Type B pancreatic cell (in vitro differentiated cells): ENCODE data around the gene OTUD4. TPM values are rescaled to one million over a fixed set of nuclear protein-coding genes. Genes with fewer than 3 reads are reported as not detected.

ENCODE experiments used
- DNase-seq: peaks from one replicate; pipeline ENCODE4 v3.0.0; 2021; ENCODE audit warnings: mixed read lengths; ENCODE audit not compliant: unreplicated experiment; ENCODE audit errors: extremely low spot score
- H3K27ac Mint-ChIP-seq: 2 replicates; pipeline ENCODE4 v1.8.0; 2021; ENCODE audit warnings: mild to moderate bottlenecking, mixed read lengths
- H3K27me3 Mint-ChIP-seq: 2 replicates; pipeline ENCODE4 v1.8.0; 2021; ENCODE audit warnings: mixed read lengths
- H3K36me3 Mint-ChIP-seq: 2 replicates; pipeline ENCODE4 v1.8.0; 2021; ENCODE audit warnings: mixed read lengths
- H3K4me1 Mint-ChIP-seq: one replicate; pipeline ENCODE4 v1.8.0; 2021; ENCODE audit warnings: mixed read lengths; ENCODE audit not compliant: unreplicated experiment
- H3K4me3 Mint-ChIP-seq: 2 replicates; pipeline ENCODE4 v1.8.0; 2021; ENCODE audit warnings: mild to moderate bottlenecking, mixed read lengths
- H3K9me3 Mint-ChIP-seq: 2 replicates; pipeline ENCODE4 v1.8.0; 2021; ENCODE audit warnings: mixed read lengths
- total RNA-seq: library from RNA; stranded (reverse); gene quantifications from 2 replicates; pipeline ENCODE4 v1.2.1, GENCODE V29; 2021; ENCODE audit warnings: low replicate concordance
- TF ChIP-seq, protein P1 (sequence below): fragments of 200-600 bp; sonication (generic); conservative IDR thresholded peaks from 2 replicates; pipeline ENCODE4 v1.5.0; 2021; ENCODE audit warnings: antibody characterized with exemption, mild to moderate bottlenecking

Gene OTUD4
- total RNA-seq, 1 donor from 2014 or later: 39.0 TPM

DNA sequence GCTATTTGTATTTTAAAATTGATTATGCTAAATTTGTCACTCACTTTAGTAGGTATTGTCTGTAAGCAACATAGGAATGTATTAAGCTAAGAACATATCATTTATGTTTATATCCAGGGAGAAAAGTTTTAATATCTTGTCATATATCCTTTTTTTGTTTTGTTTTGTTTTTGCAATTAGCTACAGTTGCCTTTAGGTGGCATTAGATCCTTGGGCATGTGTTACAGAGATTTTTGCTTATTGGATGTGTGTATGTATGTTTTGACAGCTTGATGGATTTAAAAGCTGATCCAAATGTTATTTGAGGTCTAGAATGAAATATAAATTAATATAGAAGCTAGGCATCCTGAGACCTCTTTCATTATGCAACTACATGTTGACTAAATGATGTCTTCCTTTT, 36.1 kb upstream of the OTUD4 start:
- Mint-ChIP-seq H3K4me3 (no peak overlapping the region), H3K36me3 (no peaks in the 10 kb centered on the region), H3K27ac (no peak overlapping the region), H3K27me3 (no peaks in the 10 kb centered on the region), H3K4me1 (no peaks in the 10 kb centered on the region), H3K9me3 (no peaks in the 10 kb centered on the region)
- DNase-seq: no peak
- TF ChIP-seq, protein P1, sequence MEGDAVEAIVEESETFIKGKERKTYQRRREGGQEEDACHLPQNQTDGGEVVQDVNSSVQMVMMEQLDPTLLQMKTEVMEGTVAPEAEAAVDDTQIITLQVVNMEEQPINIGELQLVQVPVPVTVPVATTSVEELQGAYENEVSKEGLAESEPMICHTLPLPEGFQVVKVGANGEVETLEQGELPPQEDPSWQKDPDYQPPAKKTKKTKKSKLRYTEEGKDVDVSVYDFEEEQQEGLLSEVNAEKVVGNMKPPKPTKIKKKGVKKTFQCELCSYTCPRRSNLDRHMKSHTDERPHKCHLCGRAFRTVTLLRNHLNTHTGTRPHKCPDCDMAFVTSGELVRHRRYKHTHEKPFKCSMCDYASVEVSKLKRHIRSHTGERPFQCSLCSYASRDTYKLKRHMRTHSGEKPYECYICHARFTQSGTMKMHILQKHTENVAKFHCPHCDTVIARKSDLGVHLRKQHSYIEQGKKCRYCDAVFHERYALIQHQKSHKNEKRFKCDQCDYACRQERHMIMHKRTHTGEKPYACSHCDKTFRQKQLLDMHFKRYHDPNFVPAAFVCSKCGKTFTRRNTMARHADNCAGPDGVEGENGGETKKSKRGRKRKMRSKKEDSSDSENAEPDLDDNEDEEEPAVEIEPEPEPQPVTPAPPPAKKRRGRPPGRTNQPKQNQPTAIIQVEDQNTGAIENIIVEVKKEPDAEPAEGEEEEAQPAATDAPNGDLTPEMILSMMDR: peak; percentile 66

DNA sequence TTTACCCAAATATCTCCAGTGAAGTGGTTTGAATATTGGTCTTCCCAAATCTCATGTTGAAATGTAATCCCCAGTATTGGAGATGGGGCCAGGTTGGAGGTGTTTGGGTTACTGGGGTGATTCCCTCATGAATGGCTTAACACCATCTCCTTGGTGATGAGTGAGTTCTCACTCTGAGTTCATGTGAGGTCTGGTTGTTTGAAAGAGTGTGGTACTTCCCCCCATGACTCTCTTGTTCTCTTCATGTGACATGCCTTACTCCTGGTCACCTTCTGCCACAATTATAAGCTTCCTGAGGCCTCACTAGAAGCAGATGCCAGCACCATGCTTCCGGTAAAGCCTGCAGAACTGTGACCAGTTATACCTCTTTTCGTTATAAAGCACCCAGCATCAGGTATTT, 32.9 kb upstream of the OTUD4 start:
- Mint-ChIP-seq H3K4me1 (no peaks in the 10 kb centered on the region), H3K36me3 (no peaks in the 10 kb centered on the region), H3K4me3 (no peak overlapping the region), H3K27ac (no peak overlapping the region), H3K27me3 (no peaks in the 10 kb centered on the region), H3K9me3 (no peaks in the 10 kb centered on the region)
- TF ChIP-seq, protein P1: no peak
- DNase-seq: no peak

DNA sequence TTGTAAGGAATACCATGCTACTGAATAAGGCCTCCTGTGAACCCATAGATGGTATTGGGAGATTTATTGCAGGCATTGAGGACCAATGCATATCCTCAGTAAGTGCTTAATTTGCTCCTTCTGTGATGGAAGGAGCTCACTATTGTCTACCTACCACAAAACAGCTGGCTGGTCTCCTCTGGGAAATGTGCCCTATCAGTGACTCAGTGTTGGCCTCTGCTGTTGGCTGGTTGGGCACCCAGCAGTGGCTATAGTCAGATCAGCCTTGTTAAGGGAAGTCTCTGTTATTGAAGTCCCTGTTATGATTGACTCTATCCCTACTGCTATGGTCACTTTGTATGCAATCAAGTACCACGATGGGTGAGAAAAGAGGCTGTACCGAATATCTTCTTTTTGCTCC, 27.5 kb upstream of the OTUD4 start:
- H3K9me3 Mint-ChIP-seq: no peaks in the 10 kb centered on the region
- TF ChIP-seq, protein P1: no peak
- H3K4me3 Mint-ChIP-seq: no peak overlapping the region
- no peak overlapping the region for H3K27ac Mint-ChIP-seq
- H3K4me1 Mint-ChIP-seq: no peaks in the 10 kb centered on the region
- no peak for DNase-seq
- no peaks in the 10 kb centered on the region for H3K36me3 Mint-ChIP-seq
- no peaks in the 10 kb centered on the region for H3K27me3 Mint-ChIP-seq

DNA sequence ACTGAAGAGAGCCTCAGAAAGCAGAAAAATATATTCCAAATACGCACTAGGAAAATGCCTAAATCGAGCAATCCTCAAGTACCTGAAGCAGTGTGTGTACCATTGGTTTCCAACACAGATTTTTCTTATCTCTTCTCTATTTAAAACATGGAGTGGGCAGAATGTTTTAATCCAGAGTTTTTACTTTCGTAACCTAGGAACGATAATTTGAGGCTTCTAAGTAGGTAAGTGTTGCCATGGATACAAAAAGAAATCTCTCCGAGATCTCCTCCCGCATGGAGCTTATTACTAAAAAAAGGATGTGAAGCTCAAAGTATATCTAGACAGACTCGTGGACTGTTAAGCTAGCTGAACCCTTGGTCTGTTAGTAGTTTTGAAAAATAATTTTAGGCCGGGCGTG, 23.0 kb upstream of the OTUD4 start:
- H3K4me3 Mint-ChIP-seq: no peak overlapping the region
- TF ChIP-seq, protein P1: no peak
- no peak overlapping the region for H3K27ac Mint-ChIP-seq
- no peaks in the 10 kb centered on the region for H3K9me3 Mint-ChIP-seq
- H3K27me3 Mint-ChIP-seq: no peaks in the 10 kb centered on the region
- no peaks in the 10 kb centered on the region for H3K36me3 Mint-ChIP-seq
- no peaks in the 10 kb centered on the region for H3K4me1 Mint-ChIP-seq
- DNase-seq: no peak

DNA sequence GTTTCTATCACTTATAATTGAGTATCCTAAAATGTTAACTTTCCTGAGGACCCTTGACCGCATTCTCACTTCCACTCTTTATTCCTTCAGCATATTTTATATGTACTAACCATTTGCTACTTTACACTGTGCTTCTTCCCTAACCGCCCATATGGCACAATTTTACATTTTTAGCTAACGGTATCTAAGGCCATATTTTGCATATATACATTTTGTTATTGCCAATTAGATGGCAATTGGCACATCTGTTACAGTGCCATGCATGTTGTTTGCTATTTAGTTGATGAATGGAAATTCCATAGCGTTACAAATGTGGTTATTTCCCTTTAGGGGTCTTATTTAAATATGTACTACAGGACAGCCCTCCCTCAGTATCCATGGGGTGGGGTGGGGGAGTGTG, 20.0 kb upstream of the OTUD4 start:
- no peaks in the 10 kb centered on the region for H3K9me3 Mint-ChIP-seq
- no peaks in the 10 kb centered on the region for H3K36me3 Mint-ChIP-seq
- no peak overlapping the region for H3K27ac Mint-ChIP-seq
- TF ChIP-seq, protein P1: no peak
- H3K4me1 Mint-ChIP-seq: no peaks in the 10 kb centered on the region
- no peaks in the 10 kb centered on the region for H3K27me3 Mint-ChIP-seq
- no peak for DNase-seq
- H3K4me3 Mint-ChIP-seq: no peak overlapping the region
